Neuronal stem cell (in vitro differentiated cells): ENCODE results near the gene CMBL.

Experiments used
- DNase-seq: peaks from one replicate; pipeline ENCODE4 v3.0.0-alpha.2; 2013; ENCODE audit warnings: low spot score
- H2AFZ ChIP-seq: one replicate; pipeline ENCODE4 v1.6.1; 2013; ENCODE audit warnings: mild to moderate bottlenecking, low read length, inconsistent platforms
- H2AK5ac ChIP-seq: 2 replicates; pipeline ENCODE4 v1.6.1; 2013; ENCODE audit warnings: low read depth, mild to moderate bottlenecking, inconsistent platforms, low read length, moderate library complexity, mixed read lengths
- H2BK120ac ChIP-seq: 2 replicates; pipeline ENCODE4 v1.6.1; 2013; ENCODE audit warnings: low read depth, mild to moderate bottlenecking, inconsistent platforms, low read length, moderate library complexity, mixed read lengths
- H2BK12ac ChIP-seq: one replicate; pipeline ENCODE4 v1.6.1; 2013; ENCODE audit warnings: low read length, inconsistent platforms
- H2BK15ac ChIP-seq: 2 replicates; pipeline ENCODE4 v1.6.1; 2013; ENCODE audit warnings: mild to moderate bottlenecking, low read length, inconsistent platforms, mixed read lengths
- H2BK5ac ChIP-seq: one replicate; pipeline ENCODE4 v1.6.1; 2013; ENCODE audit warnings: inconsistent platforms, mild to moderate bottlenecking, low read length, moderate library complexity
- H3K14ac ChIP-seq: one replicate; pipeline ENCODE4 v1.6.1; 2013; ENCODE audit warnings: low read length, inconsistent platforms
- H3K18ac ChIP-seq: 2 replicates; pipeline ENCODE4 v1.6.1; 2013; ENCODE audit warnings: low read length, inconsistent platforms
- H3K23ac ChIP-seq: 2 replicates; pipeline ENCODE4 v1.6.1; 2013; ENCODE audit warnings: low read depth, mild to moderate bottlenecking, mixed read lengths, low read length, inconsistent platforms; ENCODE audit not compliant: poor library complexity
- H3K27ac ChIP-seq: replicated peaks from 3 replicates; pipeline ENCODE4 v1.5.1; 2013; ENCODE audit warnings: low read length, inconsistent platforms
- H3K27me3 ChIP-seq, 3 experiments: 2 replicates each; pipeline ENCODE4 v1.6.1; 2013; ENCODE audit warnings: low read length in 3 of 3, mild to moderate bottlenecking in 2 of 3, inconsistent platforms in 1 of 3, low read depth in 1 of 3, mixed read lengths in 1 of 3, moderate library complexity in 1 of 3; ENCODE audit not compliant: control insufficient read depth in 3 of 3, insufficient read depth in 3 of 3
- H3K36me3 ChIP-seq, 2 donors: replicated peaks in 1 of 2; 2 replicates each; pipeline ENCODE4 v1.6.1; 2013; ENCODE audit warnings: low read length in 2 of 2; ENCODE audit not compliant: control insufficient read depth in 2 of 2, insufficient read depth in 2 of 2
- H3K4ac ChIP-seq: 2 replicates; pipeline ENCODE4 v1.6.1; 2013; ENCODE audit warnings: inconsistent platforms, mild to moderate bottlenecking, low read length, moderate library complexity
- H3K4me1 ChIP-seq, 2 donors: 1 replicate in 1 of 2; 2 replicates in 1 of 2; pipeline ENCODE4 v1.6.1; 2013; ENCODE audit warnings: low read length in 2 of 2, low read depth in 1 of 2; ENCODE audit not compliant: control insufficient read depth in 2 of 2, insufficient read depth in 1 of 2
- H3K4me2 ChIP-seq: one replicate; pipeline ENCODE4 v1.6.1; 2013; ENCODE audit warnings: mild to moderate bottlenecking, low read length, inconsistent platforms; ENCODE audit not compliant: insufficient read depth, poor library complexity, severe bottlenecking
- H3K4me3 ChIP-seq, 2 donors: 2 replicates each; pipeline ENCODE4 v1.5.1; 2013; ENCODE audit warnings: low read length in 2 of 2, mild to moderate bottlenecking in 2 of 2, inconsistent platforms in 1 of 2, moderate library complexity in 1 of 2
- H3K79me1 ChIP-seq: one replicate; pipeline ENCODE4 v1.6.1; 2013; ENCODE audit warnings: low read depth, mild to moderate bottlenecking, inconsistent platforms, low read length, moderate library complexity
- H3K9ac ChIP-seq: one replicate; pipeline ENCODE4 v1.6.1; 2013; ENCODE audit warnings: mild to moderate bottlenecking, low read depth, low read length, inconsistent platforms; ENCODE audit not compliant: poor library complexity
- H3K9me3 ChIP-seq, 2 donors: replicated peaks in 1 of 2; 2 replicates each; pipeline versions ENCODE3 to v1.6.1; 2013; ENCODE audit warnings: low read length in 2 of 2, mild to moderate bottlenecking in 2 of 2, inconsistent platforms in 1 of 2, low read depth in 1 of 2, mixed read lengths in 1 of 2, moderate library complexity in 1 of 2; ENCODE audit not compliant: control insufficient read depth in 2 of 2, insufficient read depth in 1 of 2
- H4K8ac ChIP-seq: one replicate; pipeline ENCODE4 v1.6.1; 2013; ENCODE audit warnings: low read depth, mild to moderate bottlenecking, inconsistent platforms, low read length, moderate library complexity
- H4K91ac ChIP-seq: one replicate; pipeline ENCODE4 v1.6.1; 2013; ENCODE audit warnings: low read length, low read depth, mild to moderate bottlenecking, inconsistent platforms; ENCODE audit not compliant: poor library complexity
- WGBS, 2 donors: extraction: QIAGEN DNeasy Blood & Tissue Kit; methylation state at CpG; one replicate each; pipeline ENCODE4 v1.1.7; 2013; ENCODE audit warnings: missing lambda C conversion rate in 2 of 2, mixed read lengths in 1 of 2; ENCODE audit not compliant: insufficient read length in 2 of 2, insufficient replicate concordance in 1 of 2; ENCODE audit errors: extremely low coverage in 2 of 2; 5-methylcytosine and 5-hydroxymethylcytosine counted together

Gene CMBL

GRCh38 chr5:10289353-10289752, 18.3 kb downstream of the CMBL start:
- Histone ChIP-seq H3K23ac (no peak overlapping the region), H3K27me3 (no peaks in the 10 kb centered on the region), H3K4ac (no peak overlapping the region)

DNA sequence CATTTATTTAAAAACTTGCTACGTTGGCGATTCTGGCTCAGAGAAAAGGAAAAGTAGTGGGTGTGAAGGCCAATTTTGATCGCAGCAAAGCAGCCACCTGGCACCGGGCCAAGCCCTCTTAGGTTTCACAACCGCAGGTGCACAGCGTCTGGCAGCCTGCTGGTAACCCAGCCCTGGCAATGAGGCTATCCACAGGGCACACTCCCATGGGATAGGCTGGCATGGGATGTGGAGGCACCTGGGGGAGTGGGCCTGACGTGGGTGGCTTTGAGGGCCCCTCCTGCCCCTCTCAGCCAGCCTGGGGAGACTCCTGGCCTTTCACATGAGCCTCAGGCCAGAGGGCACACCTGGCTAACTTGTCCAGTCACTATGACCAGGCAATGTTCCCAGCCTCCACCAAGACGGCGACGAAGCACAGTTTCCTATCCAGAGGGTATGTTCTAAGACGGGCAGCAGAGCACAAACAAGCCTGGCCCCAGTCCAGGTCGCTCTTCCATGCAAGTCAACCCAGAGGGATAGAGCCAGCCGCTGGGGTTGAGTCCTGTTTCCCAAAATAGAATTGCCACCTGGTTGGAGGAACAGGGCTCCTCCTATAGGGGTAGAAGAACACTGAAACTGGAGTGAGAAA, 19.0 kb downstream of the CMBL start:
- Histone ChIP-seq H3K4me1 (peaks cover 6 to 8% of the 10 kb centered on the region in 2 donors), H3K9ac (no peak overlapping the region), H2BK15ac (no peak overlapping the region), H3K36me3 (peaks cover 6 to 33% of the 10 kb centered on the region in 2 donors), H2BK12ac (no peak overlapping the region), H3K27ac (no peak overlapping the region), H3K14ac (no peak overlapping the region), H4K8ac (no peak overlapping the region), H2BK120ac (no peak overlapping the region), H4K91ac (no peak overlapping the region), H3K18ac (no peak overlapping the region), H3K4me3 (no peak overlapping the region), H3K23ac (no peak overlapping the region), H2BK5ac (no peak overlapping the region), H3K27me3 (no peaks in the 10 kb centered on the region), H2AK5ac (no peak overlapping the region), H2AFZ (no peak overlapping the region), H3K4ac (no peak overlapping the region), H3K9me3 (no peaks in the 10 kb centered on the region), H3K4me2 (no peak overlapping the region), H3K79me1 (no peaks in the 10 kb centered on the region)
- no peak for DNase-seq
- WGBS, 2 donors = no CpG with 5 or more reads among the region's 13 CpGs

More at GRCh38 chr5:10289353-10289752, 18.3 kb downstream of the CMBL start:
- H3K36me3 ChIP-seq = peaks cover 6 to 33% of the 10 kb centered on the region in 2 donors
- H3K4me3 ChIP-seq = no peak overlapping the region
- no peaks in the 10 kb centered on the region for H3K9me3 ChIP-seq
- no peak overlapping the region for H3K4me2 ChIP-seq
- no peak overlapping the region for H3K14ac ChIP-seq
- no peak for DNase-seq
- no peak overlapping the region for H3K27ac ChIP-seq
- H2BK15ac ChIP-seq = no peak overlapping the region
- peaks cover 2 to 5% of the 10 kb centered on the region in 2 donors for H3K4me1 ChIP-seq
- H2BK5ac ChIP-seq = no peak overlapping the region
- H3K79me1 ChIP-seq = no peaks in the 10 kb centered on the region
- H2BK12ac ChIP-seq = no peak overlapping the region
- H4K8ac ChIP-seq = no peak overlapping the region
- H2BK120ac ChIP-seq = no peak overlapping the region
- H4K91ac ChIP-seq = no peak overlapping the region
- H3K18ac ChIP-seq = no peak overlapping the region
- no peak overlapping the region for H2AK5ac ChIP-seq
- no peak overlapping the region for H2AFZ ChIP-seq
- no peak overlapping the region for H3K9ac ChIP-seq
- no CpG with 5 or more reads among the region's 6 CpGs for WGBS, 2 donors

DNA sequence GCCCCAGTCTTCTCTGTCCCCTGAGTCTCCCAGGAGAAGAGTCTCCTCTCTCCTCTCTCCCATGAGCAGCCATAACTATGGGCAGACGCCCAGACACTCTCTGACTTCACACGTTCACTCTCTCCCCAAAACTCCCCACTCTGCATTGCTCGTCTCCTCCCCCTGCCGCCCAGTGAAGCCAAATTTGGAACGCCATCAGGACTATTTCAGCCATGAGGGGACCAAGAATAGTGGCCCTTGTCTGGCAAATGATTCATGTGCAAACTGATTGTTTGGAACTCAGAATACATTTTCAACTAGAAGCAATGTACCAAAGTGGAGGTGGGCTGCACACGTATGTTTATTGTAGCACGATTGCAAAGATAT, 20.9 kb downstream of the CMBL start:
- Histone ChIP-seq H3K4me1 (peaks cover 7 to 8% of the 10 kb centered on the region in 2 donors), H3K18ac (no peak overlapping the region), H2AK5ac (no peak overlapping the region), H2BK5ac (no peak overlapping the region), H3K4ac (no peak overlapping the region), H3K36me3 (peaks cover 6 to 33% of the 10 kb centered on the region in 2 donors), H3K23ac (no peak overlapping the region), H3K79me1 (no peaks in the 10 kb centered on the region), H3K9me3 (no peaks in the 10 kb centered on the region), H3K27ac (no peak overlapping the region), H3K9ac (no peak overlapping the region), H2BK120ac (no peak overlapping the region), H3K14ac (peak overlapping the region; percentile 27), H2BK15ac (no peak overlapping the region), H4K8ac (no peak overlapping the region), H3K27me3 (no peaks in the 10 kb centered on the region), H2BK12ac (no peak overlapping the region), H2AFZ (no peak overlapping the region), H4K91ac (no peak overlapping the region), H3K4me2 (no peak overlapping the region), H3K4me3 (no peak overlapping the region)
- no peak for DNase-seq
- no CpG with 5 or more reads among the region's 7 CpGs for WGBS, 2 donors

- peaks cover 6 to 33% of the 10 kb centered on the region in 2 donors for H3K36me3 ChIP-seq
- no CpG with 5 or more reads among the region's 6 CpGs for WGBS, 2 donors
- no peak overlapping the region for H2AK5ac ChIP-seq
- H3K4me3 ChIP-seq = no peak overlapping the region
- no peak overlapping the region for H3K23ac ChIP-seq
- no peak overlapping the region for H2AFZ ChIP-seq
- no peak for DNase-seq
- H3K79me1 ChIP-seq = no peaks in the 10 kb centered on the region
- H3K27me3 ChIP-seq = no peaks in the 10 kb centered on the region
- H3K18ac ChIP-seq = no peak overlapping the region
- H2BK120ac ChIP-seq = no peak overlapping the region
- no peak overlapping the region for H2BK5ac ChIP-seq
- no peak overlapping the region for H4K91ac ChIP-seq
- no peak overlapping the region for H4K8ac ChIP-seq
- no peak overlapping the region for H3K4me2 ChIP-seq
- H2BK12ac ChIP-seq = no peak overlapping the region
- H2BK15ac ChIP-seq = no peak overlapping the region
- no peak overlapping the region for H3K9ac ChIP-seq
- peak overlapping the region; percentile 27 for H3K14ac ChIP-seq
- no peaks in the 10 kb centered on the region for H3K9me3 ChIP-seq
- H3K27ac ChIP-seq = no peak overlapping the region
- peaks cover 7 to 8% of the 10 kb centered on the region in 2 donors for H3K4me1 ChIP-seq
- no peak overlapping the region for H3K4ac ChIP-seq
Observed at GRCh38 chr5:10286162-10286861, 21.4 kb downstream of the CMBL start.
